HT-29 (cell line): Measurements from ENCODE around the gene PSORS1C2. TPM values are rescaled to one million over a fixed set of nuclear protein-coding genes. Genes with fewer than 3 reads are reported as not detected.
"Not testable (repeated sequence)": the region's sequence is repeated elsewhere in the genome, so short reads cannot be mapped to it uniquely, and the experiment has no call there.

Experiments used
- DNase-seq: peaks from one replicate; pipeline ENCODE4 v3.0.0-alpha.2; 2015; ENCODE audit warnings: low spot score
- total RNA-seq: library from RNA; depleted of rRNA; stranded (reverse); fragments of >200 nt; shearing (Covaris generic); gene quantifications from 2 replicates; pipeline ENCODE4 v1.2.3, GENCODE V29; 2014

The PSORS1C2 gene
- total RNA-seq, 1 experiment from 2014 or later: not detected

GRCh38 chr6:31165986-31166385 is 27.1 kb upstream of the PSORS1C2 start:
- no peak for DNase-seq

DNA sequence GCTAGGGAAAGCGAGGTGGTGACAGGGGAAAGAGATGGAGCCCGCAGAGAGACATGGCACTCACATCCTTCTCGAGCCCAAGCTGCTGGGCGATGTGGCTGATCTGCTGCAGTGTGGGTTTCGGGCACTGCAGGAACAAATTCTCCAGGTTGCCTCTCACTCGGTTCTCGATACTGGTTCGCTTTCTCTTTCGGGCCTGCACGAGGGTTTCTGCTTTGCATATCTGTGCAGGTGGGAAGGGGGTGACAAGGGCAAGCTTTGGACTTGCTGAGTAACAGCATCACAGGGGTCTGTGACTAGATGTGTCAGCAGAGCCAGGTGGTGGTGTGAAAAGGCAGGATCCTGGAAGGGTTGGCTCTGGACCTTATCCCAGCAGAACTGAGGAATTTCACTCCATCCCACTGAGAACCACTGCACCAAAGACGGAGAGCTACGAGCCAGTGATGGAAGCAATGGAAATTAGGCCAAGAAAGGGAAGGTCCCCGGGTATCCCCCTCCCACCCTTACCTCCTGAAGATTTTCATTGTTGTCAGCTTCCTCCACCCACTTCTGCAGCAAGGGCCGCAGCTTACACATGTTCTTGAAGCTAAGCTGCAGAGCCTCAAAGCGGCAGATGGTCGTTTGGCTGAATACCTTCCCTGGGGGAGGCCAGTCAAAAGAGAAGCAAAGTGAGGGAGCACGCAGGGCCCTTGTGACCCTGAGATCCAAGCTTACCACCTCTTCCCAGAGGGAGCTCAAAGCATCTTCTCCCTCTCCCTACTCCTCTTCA is 26.4 kb upstream of the PSORS1C2 start:
- not testable (repeated sequence) for DNase-seq

GRCh38 chr6:31164475-31165063 is 25.7 kb upstream of the PSORS1C2 start:
- DNase-seq: not testable (repeated sequence)

GRCh38 chr6:31163922-31164321 is 25.1 kb upstream of the PSORS1C2 start:
- DNase-seq: peak; percentile 39

GRCh38 chr6:31162463-31163165 is 23.7 kb upstream of the PSORS1C2 start:
- DNase-seq: no peak

DNA sequence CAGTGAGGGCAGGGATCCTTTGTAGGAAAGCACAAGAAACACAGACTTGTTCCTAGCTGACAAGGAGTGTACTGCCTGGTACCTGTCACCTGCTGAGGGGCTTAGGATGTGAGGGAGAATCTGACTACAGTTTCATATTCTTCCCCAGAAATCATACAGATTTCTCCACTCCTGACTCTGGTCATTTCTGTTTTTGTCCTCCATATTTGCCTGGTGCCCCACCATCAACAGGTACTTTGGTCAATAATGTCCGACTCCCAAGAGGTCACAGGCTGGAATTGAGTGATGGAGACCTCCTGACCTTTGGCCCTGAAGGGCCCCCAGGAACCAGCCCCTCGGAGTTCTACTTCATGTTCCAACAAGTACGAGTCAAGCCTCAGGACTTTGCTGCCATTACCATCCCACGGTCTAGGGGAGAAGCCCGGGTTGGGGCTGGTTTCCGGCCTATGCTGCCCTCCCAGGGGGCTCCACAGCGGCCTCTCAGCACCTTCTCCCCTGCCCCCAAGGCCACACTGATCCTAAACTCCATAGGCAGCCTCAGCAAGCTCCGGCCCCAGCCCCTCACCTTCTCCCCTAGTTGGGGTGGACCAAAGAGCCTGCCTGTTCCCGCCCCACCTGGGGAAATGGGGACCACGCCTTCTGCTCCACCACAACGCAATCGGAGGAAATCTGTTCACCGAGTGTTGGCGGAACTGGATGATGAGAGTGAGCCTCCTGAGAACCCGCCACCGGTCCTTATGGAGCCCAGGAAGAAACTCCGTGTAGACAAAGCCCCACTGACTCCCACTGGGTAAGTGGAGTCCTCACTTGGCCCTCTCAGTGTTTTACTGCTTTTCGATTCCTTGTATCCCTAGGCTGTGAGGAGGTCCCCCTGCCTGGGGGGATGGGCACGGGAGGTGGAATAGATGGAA is 22.6 kb upstream of the PSORS1C2 start:
- no peak for DNase-seq

- DNase-seq: no peak
Measured at GRCh38 chr6:31158863-31159855, 20.3 kb upstream of the PSORS1C2 start.

DNA sequence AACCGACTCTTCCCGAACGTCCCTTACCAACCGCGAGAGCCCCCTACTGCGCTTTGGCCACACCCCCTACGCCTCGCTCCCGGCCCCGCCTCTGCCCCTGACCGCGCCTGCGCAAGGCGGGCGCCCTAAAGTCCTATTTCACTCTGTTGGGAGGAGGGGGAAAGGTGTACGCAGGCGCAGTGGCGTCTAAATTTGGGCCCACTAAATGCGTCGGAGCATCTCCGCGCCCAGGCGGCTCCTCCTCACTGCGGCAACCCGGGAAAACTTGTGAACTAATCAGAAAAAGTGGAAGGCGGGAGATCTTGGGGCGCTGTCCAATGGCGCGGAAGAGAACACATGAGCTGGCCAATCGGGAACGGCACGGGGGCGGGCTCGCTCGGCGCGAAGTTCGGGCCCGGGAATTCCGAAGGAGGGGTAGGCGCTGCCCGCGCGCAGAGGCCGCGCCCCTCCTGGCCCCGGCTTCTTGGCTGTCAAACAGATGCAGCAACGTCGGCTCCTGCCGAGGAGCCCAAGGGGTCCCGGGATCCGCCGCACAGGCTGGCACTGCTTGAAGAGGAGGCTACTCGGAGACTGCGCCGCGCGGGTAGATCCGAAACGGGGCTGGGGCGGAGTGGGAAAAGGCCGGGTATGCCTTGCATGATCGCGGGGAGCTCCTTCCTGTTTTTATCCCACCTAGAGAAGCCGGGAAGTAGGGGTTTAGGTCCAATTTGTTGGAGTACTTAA is 19.4 kb upstream of the PSORS1C2 start, which contains the start of gene TCF19:
TSS of gene TCF19 (plus strand) at position 450 of the 723 bp plus-strand sequence. CDS start 881 bp downstream, outside the sequence.
- DNase-seq: peak; percentile 98

DNA sequence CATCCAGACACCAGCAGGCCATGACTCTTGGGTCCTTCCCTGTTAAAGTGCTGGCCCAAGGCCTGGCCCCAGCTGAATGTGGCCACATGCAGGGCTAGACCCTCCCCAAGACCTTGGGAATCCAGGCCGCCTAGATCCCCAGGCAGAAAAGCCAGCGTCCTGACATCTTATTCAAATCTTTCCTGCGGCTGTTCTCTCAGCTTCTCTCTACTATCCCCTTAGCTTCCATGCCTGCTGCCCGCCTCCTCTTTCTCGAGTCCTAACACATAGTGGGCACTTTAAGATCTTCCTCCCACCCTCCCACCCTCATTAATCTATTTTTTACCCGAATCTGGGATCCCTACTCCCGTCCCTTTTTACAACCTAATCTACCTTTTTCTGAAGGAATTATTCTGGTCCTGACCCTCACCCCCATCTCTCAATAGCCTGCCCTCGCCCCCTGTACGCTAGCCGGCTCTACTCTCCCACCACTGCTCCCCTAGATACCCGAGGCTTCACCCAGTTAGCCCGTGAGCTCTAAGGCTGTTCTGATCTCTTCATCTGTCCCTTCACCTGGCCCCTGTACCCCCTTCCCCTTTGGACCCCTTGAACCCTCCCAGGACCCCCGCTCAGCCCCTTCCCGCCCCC is 18.8 kb upstream of the PSORS1C2 start, which contains the start of gene CCHCR1:
TSS of gene CCHCR1 (minus strand) at position 290 of the 627 bp plus-strand sequence. CDS start at position 88, 202 bp downstream.
- no peak for DNase-seq

- DNase-seq: no peak
Measured at GRCh38 chr6:31156641-31157040, 17.8 kb upstream of the PSORS1C2 start.

GRCh38 chr6:31154436-31154835 is 15.6 kb upstream of the PSORS1C2 start:
- no peak for DNase-seq

DNA sequence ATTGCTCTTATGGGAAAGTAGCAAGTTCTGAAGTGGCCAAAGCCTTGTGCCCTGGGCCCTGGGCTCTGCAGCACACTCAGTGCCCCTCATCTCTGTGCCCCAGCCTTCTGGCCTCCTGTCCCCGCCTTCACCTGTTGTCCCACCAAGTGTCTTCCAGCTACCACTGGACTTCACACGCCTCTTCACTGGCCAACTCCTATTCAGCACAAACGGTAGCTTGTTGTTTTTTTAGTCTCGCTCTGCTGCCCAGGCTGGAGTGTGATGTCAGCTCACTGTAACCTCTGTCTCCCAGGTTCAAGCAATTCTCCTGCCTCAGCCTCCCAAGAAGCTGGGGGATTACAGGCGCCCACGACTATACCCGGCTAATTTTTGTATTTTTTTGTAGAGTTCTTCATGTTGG is 13.9 kb upstream of the PSORS1C2 start:
- DNase-seq: no peak

DNA sequence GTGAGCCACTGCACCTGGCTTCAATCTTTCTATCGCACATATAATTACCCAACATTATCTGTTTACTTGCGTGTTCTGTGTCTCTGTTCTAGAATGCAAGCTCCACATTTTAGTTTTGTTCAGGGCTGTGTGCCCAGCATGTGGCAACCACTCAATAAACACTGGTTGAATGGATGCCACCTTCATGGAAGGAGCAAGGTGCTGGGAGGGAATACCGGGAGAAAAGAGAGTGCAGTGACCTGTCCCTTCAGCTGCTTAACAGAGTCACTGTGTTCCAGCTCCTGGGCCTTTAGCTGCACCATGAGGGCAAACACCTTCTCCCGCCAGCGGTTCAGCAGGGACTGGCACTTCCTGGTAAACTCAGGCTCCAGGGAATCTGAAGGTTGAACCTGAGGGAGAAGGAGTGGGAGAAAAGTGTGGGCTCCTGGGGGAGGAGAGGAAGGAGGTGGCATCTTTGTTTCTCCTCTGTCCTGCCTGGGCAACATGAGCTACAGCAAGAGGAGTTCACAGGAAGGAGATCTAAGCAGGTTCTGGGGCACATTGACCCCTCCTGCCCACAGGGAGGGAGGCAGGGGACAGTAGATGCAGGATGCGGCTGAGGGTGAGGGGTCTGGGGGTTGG is 11.1 kb upstream of the PSORS1C2 start:
- DNase-seq: no peak

DNA sequence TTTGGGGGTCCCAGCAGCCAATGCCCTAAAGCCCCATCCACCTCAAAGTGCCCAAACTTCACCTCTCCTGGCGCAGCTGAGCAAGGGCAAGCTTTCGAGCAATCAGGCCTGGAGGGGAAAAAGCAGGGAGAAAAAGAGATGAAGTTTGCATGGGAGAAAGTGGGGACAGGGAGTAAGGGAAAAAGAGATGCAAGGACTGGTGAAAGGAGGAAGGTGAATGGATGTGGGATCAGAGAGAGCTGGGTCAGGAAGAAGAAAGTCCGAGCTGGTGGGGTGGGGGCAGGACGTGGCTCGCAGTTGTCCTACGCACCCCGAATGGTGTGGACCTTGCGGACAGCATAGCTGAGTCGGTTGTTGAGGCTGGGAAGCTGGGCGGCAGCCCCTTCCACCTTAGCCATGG is 6.5 kb upstream of the PSORS1C2 start:
- DNase-seq: no peak

GRCh38 chr6:31144970-31145340 is 6.1 kb upstream of the PSORS1C2 start:
- DNase-seq: peak; percentile 16

GRCh38 chr6:31144296-31144969 is 5.6 kb upstream of the PSORS1C2 start:
- DNase-seq: peak; percentile 41

GRCh38 chr6:31143148-31143547 is 4.3 kb upstream of the PSORS1C2 start:
- DNase-seq: no peak

DNA sequence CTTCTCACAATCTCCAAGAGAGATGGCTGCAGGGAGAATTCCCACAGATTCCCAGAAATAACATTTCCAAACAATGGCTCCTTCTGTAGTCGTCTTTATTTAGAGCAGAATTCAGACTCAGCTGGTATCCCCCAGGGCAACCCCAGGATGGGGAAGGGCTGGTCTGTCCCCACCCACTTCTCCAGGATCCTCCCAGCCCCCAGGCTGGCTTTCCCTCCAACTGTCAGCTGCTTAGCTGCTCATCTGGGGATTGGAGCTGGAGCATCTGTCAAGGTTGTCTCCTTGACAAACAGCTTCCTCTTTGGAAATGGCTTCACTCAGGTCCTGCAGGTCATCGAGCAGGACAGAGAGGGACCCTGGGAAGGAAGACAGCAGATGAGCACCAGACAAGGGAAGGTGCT is 3.5 kb upstream of the PSORS1C2 start:
- no peak for DNase-seq
